ENCODE data around the gene PRDM15.

DNA sequence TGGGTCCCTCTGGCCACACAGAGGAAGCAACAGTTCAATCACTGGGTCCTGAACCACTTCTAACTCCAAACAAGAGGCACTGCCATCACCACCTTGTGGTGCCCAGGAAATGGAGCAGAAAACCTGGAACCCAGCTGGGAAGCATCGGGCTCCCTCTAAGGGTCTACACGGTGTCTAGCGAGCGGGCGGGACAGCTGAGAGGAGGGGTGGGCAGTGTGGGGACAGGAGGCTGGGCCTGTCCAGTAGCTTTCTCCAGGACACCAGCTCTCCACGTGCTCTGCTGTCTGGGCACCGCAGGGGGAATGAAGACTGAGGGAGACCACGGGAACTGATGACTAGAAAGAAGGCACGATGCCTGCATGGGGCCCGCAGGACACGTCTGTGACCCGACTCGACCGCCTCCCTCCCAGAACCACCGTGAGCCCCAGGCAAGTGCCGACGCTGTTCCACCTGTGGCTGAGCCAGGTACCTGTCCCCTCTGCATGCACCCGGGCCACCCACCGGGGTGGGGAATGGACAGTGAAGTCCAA is 5.4 kb upstream of the PRDM15 start:
- TF ChIP-seq, protein P1, sequence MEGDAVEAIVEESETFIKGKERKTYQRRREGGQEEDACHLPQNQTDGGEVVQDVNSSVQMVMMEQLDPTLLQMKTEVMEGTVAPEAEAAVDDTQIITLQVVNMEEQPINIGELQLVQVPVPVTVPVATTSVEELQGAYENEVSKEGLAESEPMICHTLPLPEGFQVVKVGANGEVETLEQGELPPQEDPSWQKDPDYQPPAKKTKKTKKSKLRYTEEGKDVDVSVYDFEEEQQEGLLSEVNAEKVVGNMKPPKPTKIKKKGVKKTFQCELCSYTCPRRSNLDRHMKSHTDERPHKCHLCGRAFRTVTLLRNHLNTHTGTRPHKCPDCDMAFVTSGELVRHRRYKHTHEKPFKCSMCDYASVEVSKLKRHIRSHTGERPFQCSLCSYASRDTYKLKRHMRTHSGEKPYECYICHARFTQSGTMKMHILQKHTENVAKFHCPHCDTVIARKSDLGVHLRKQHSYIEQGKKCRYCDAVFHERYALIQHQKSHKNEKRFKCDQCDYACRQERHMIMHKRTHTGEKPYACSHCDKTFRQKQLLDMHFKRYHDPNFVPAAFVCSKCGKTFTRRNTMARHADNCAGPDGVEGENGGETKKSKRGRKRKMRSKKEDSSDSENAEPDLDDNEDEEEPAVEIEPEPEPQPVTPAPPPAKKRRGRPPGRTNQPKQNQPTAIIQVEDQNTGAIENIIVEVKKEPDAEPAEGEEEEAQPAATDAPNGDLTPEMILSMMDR (optimal IDR thresholded peaks at IDR 0.05 in 1 of 3, IDR thresholded peaks at IDR 0.05 in 1 of 3, conservative IDR thresholded peaks at IDR 0.05 in 1 of 3; ENCODE audit: extremely low read depth in 1 of 3, insufficient read depth in 2 of 3, low read length in 3 of 3) = no peak
- no peak for TF ChIP-seq EZH2 (IDR thresholded peaks at IDR 0.05; ENCODE audit: low read length)
